MM.1S (cell line): ENCODE results near the gene KRTAP5-9.
"Not testable (repeated sequence)": the region's sequence is repeated elsewhere in the genome, so short reads cannot be mapped to it uniquely, and the experiment has no call there.

ENCODE experiments used
- DNase-seq: peaks from one replicate; pipeline ENCODE4 v3.0.0-alpha.2; 2015
- H2AFZ ChIP-seq: fragments of 300-600 bp; sonication (generic); 2 replicates; pipeline ENCODE4 v1.6.0; 2016; ENCODE audit warnings: antibody characterized with exemption, low read length
- H3F3A ChIP-seq: fragments of 300-600 bp; sonication (generic); 2 replicates; pipeline ENCODE4 v1.6.1; 2016; ENCODE audit warnings: mild to moderate bottlenecking, antibody characterized with exemption, low read length, moderate library complexity, mixed read lengths; ENCODE audit not compliant: insufficient read depth
- H3K27ac ChIP-seq: fragments of 300-600 bp; sonication (generic); 2 replicates; pipeline ENCODE4 v1.5.1; 2016; ENCODE audit warnings: mild to moderate bottlenecking, low read length
- H3K27me3 ChIP-seq: fragments of 300-600 bp; sonication (generic); replicated peaks from 2 replicates; pipeline ENCODE4 v1.6.0; 2016; ENCODE audit warnings: low read length; ENCODE audit not compliant: insufficient read depth
- H3K36me3 ChIP-seq: fragments of 300-600 bp; sonication (generic); replicated peaks from 2 replicates; pipeline ENCODE4 v1.6.1; 2016; ENCODE audit warnings: mild to moderate bottlenecking, low read length, mixed read lengths; ENCODE audit not compliant: insufficient read depth
- H3K4me1 ChIP-seq: fragments of 300-600 bp; sonication (generic); 2 replicates; pipeline ENCODE4 v1.6.1; 2016; ENCODE audit warnings: low read length, mixed read lengths
- H3K4me2 ChIP-seq: fragments of 300-600 bp; sonication (generic); 2 replicates; pipeline ENCODE4 v1.6.0; 2016; ENCODE audit warnings: low read depth, low read length
- H3K4me3 ChIP-seq: fragments of 300-600 bp; sonication (generic); 2 replicates; pipeline ENCODE4 v1.5.1; 2016; ENCODE audit warnings: low read length, mixed read lengths
- H3K79me2 ChIP-seq: fragments of 300-600 bp; sonication (generic); 2 replicates; pipeline ENCODE4 v1.6.1; 2016; ENCODE audit warnings: mixed run types, low read length, mixed read lengths
- H3K9ac ChIP-seq: fragments of 300-600 bp; sonication (generic); 2 replicates; pipeline ENCODE4 v1.6.1; 2016; ENCODE audit warnings: low read length, mixed read lengths
- H3K9me2 ChIP-seq: fragments of 300-600 bp; sonication (generic); replicated peaks from 2 replicates; pipeline ENCODE4 v1.6.1; 2016; ENCODE audit warnings: mild to moderate bottlenecking, low read length, mixed read lengths; ENCODE audit not compliant: insufficient read depth
- H3K9me3 ChIP-seq: fragments of 300-600 bp; sonication (generic); replicated peaks from 2 replicates; pipeline ENCODE4 v1.6.1; 2016; ENCODE audit warnings: mild to moderate bottlenecking, low read length, mixed read lengths; ENCODE audit not compliant: insufficient read depth
- H4K20me1 ChIP-seq: fragments of 300-600 bp; sonication (generic); 2 replicates; pipeline ENCODE4 v1.6.1; 2016; ENCODE audit warnings: mild to moderate bottlenecking, low read length, moderate library complexity, mixed read lengths; ENCODE audit not compliant: insufficient read depth
- CTCF ChIP-seq: fragments of 300-600 bp; sonication (generic); IDR thresholded peaks from 2 replicates; pipeline ENCODE4 v1.5.1; 2016; ENCODE audit warnings: antibody characterized with exemption, low read length, mixed read lengths
- EZH2 ChIP-seq: fragments of 300-600 bp; sonication (generic); optimal IDR thresholded peaks from 2 replicates; pipeline ENCODE3; 2017; ENCODE audit warnings: low read depth, mild to moderate bottlenecking, antibody characterized with exemption, low read length, mixed read lengths
- EZH2phosphoT487 ChIP-seq: fragments of 300-600 bp; sonication (generic); IDR thresholded peaks from 2 replicates; pipeline ENCODE4 v1.6.1; 2018; ENCODE audit warnings: antibody characterized with exemption, low read length

KRTAP5-9 gene

GRCh38 chr11:71540521-71541304 is 7.5 kb upstream of the KRTAP5-9 start:
- peaks cover 72% of the 10 kb centered on the region for H3K27me3 ChIP-seq
- not testable (repeated sequence) for H3K27ac ChIP-seq, H3K9me2 ChIP-seq, H3K79me2 ChIP-seq, H3K36me3 ChIP-seq, H3K4me2 ChIP-seq, H3K9ac ChIP-seq, H2AFZ ChIP-seq, H3K9me3 ChIP-seq, H3K4me1 ChIP-seq, H3K4me3 ChIP-seq, H4K20me1 ChIP-seq, H3F3A ChIP-seq
- DNase-seq = peak; percentile 9

- Histone ChIP-seq H3K4me3 (no peak overlapping the region), H3K9me2 (no peaks in the 10 kb centered on the region), H2AFZ (no peak overlapping the region), H3K9me3 (no peaks in the 10 kb centered on the region), H3F3A (no peaks in the 10 kb centered on the region), H3K27me3 (peaks cover 82% of the 10 kb centered on the region), H3K4me2 (no peak overlapping the region), H4K20me1 (no peaks in the 10 kb centered on the region), H3K4me1 (no peaks in the 10 kb centered on the region), H3K36me3 (no peaks in the 10 kb centered on the region), H3K9ac (no peak overlapping the region), H3K27ac (no peak overlapping the region), H3K79me2 (no peaks in the 10 kb centered on the region)
- no peak for DNase-seq
- no peak for TF ChIP-seq EZH2phosphoT487
- TF ChIP-seq CTCF = no peak
- no peak for TF ChIP-seq EZH2
These were observed 5.8 kb upstream of the KRTAP5-9 start for GRCh38 chr11:71542382-71542781.

- H4K20me1 ChIP-seq = no peaks in the 10 kb centered on the region
- no peaks in the 10 kb centered on the region for H3K4me1 ChIP-seq
- H3K79me2 ChIP-seq = no peaks in the 10 kb centered on the region
- H3K36me3 ChIP-seq = no peaks in the 10 kb centered on the region
- no peaks in the 10 kb centered on the region for H3K9me2 ChIP-seq
- no peak overlapping the region for H3K9ac ChIP-seq
- no peak for DNase-seq
- H3K4me2 ChIP-seq = no peak overlapping the region
- H3K4me3 ChIP-seq = no peak overlapping the region
- no peak overlapping the region for H2AFZ ChIP-seq
- no peaks in the 10 kb centered on the region for H3F3A ChIP-seq
- H3K27me3 ChIP-seq = peaks cover 86% of the 10 kb centered on the region
- H3K9me3 ChIP-seq = no peaks in the 10 kb centered on the region
- H3K27ac ChIP-seq = no peak overlapping the region
- TF ChIP-seq CTCF (no peak), EZH2 (no peak), EZH2phosphoT487 (no peak)
These were observed 5.1 kb upstream of the KRTAP5-9 start for GRCh38 chr11:71542879-71543777.
